ENCODE data around the gene CCDC73.

The CCDC73 gene

GRCh38 chr11:32833921-32834320 lies 39.5 kb upstream of the CCDC73 start:
- TF ChIP-seq CTCF (IDR thresholded peaks at IDR 0.05; ENCODE audit: extremely low read depth, insufficient read depth, missing control alignments) = no peak
- DNase-seq (ENCODE audit: low spot score) = no peak
- in situ Hi-C loops (cut with MboI; ENCODE audit: low pct_unique_long_range_greater_than_20kb, low sequenced_read_pairs, unreplicated experiment) = loop anchor here (10.0 kb wide), 1 partner anchor 61 kb away; the partner anchor contains the start of gene QSER1

- DNase-seq (ENCODE audit: low spot score) = no peak
- in situ Hi-C loops (cut with MboI; ENCODE audit: low pct_unique_long_range_greater_than_20kb, low sequenced_read_pairs, unreplicated experiment) = loop anchor here (10.0 kb wide), 1 partner anchor 64 kb away; the partner anchor contains the start of gene QSER1
- no peak for TF ChIP-seq CTCF (IDR thresholded peaks at IDR 0.05; ENCODE audit: extremely low read depth, insufficient read depth, missing control alignments)
Observed at GRCh38 chr11:32831221-32831620, 36.8 kb upstream of the CCDC73 start.

- DNase-seq (ENCODE audit: low spot score) = no peak
- in situ Hi-C loops (cut with MboI; ENCODE audit: low pct_unique_long_range_greater_than_20kb, low sequenced_read_pairs, unreplicated experiment) = loop anchor here (10.0 kb wide), 1 partner anchor 64 kb away; the partner anchor contains the start of gene QSER1
- TF ChIP-seq CTCF (IDR thresholded peaks at IDR 0.05; ENCODE audit: extremely low read depth, insufficient read depth, missing control alignments) = no peak
Observed at GRCh38 chr11:32830796-32831195, 36.3 kb upstream of the CCDC73 start.

- TF ChIP-seq CTCF (IDR thresholded peaks at IDR 0.05; ENCODE audit: extremely low read depth, insufficient read depth, missing control alignments) = no peak
- in situ Hi-C loops (cut with MboI; ENCODE audit: low pct_unique_long_range_greater_than_20kb, low sequenced_read_pairs, unreplicated experiment) = loop anchor here (10.0 kb wide), 1 partner anchor 64 kb away; the partner anchor contains the start of gene QSER1
- DNase-seq (ENCODE audit: low spot score) = peak; percentile 46
Observed at GRCh38 chr11:32830413-32830738, 35.9 kb upstream of the CCDC73 start.

- no peak for TF ChIP-seq CTCF (IDR thresholded peaks at IDR 0.05; ENCODE audit: extremely low read depth, insufficient read depth, missing control alignments)
- DNase-seq (ENCODE audit: low spot score) = peak; percentile 85
- in situ Hi-C loops (cut with MboI; ENCODE audit: low pct_unique_long_range_greater_than_20kb, low sequenced_read_pairs, unreplicated experiment) = loop anchor here (10.0 kb wide), 1 partner anchor 65 kb away; the partner anchor contains the start of gene QSER1
Observed at GRCh38 chr11:32829680-32830412, 35.4 kb upstream of the CCDC73 start, which contains the start of gene PRRG4. PRRG4 (plus strand) TSS chr11:32829927; CDS start chr11:32830530, 603 bp downstream.

- DNase-seq (ENCODE audit: low spot score) = peak; percentile 69
- TF ChIP-seq CTCF (IDR thresholded peaks at IDR 0.05; ENCODE audit: extremely low read depth, insufficient read depth, missing control alignments) = no peak
- in situ Hi-C loops (cut with MboI; ENCODE audit: low pct_unique_long_range_greater_than_20kb, low sequenced_read_pairs, unreplicated experiment) = no loop called here
Observed at GRCh38 chr11:32829157-32829679, 34.8 kb upstream of the CCDC73 start.
